Transverse colon (tissue), 4 donors: ENCODE results near the gene RCAN1. TPM values are rescaled to one million over a fixed set of nuclear protein-coding genes. Genes with fewer than 3 reads are reported as not detected.

Experiments used
- DNase-seq: peaks from one replicate; pipeline ENCODE4 v3.0.0-alpha.2; 2019
- H3K27ac ChIP-seq, 4 donors: fragments of 200-600 bp; sonication (generic); 2 replicates each; pipeline ENCODE4 v1.5.1; 2016 to 2018; ENCODE audit warnings: inconsistent platforms in 4 of 4
- H3K27me3 ChIP-seq: fragments of 200-600 bp; sonication (generic); 2 replicates; pipeline ENCODE4 v1.5.1; 2017; ENCODE audit warnings: inconsistent platforms
- H3K36me3 ChIP-seq, 4 donors: fragments of 200-600 bp; sonication (generic); 2 replicates each; pipeline ENCODE4 v1.5.1; 2017 to 2019; ENCODE audit warnings: inconsistent platforms in 4 of 4
- H3K4me1 ChIP-seq, 4 donors: fragments of 200-600 bp; sonication (generic); 2 replicates each; pipeline ENCODE4 v1.5.1; 2017 to 2020; ENCODE audit warnings: inconsistent platforms in 4 of 4
- H3K4me3 ChIP-seq, 4 donors: fragments of 200-600 bp; sonication (generic); 1 replicate in 1 of 4; 2 replicates in 3 of 4; pipeline versions ENCODE4 v1.5.1 to v1.6.1; 2017 to 2019; ENCODE audit warnings: inconsistent platforms in 4 of 4
- H3K9me3 ChIP-seq, 2 donors: fragments of 200-600 bp; sonication (generic); 2 replicates each; pipeline ENCODE4 v1.5.1; 2017 to 2019; ENCODE audit warnings: inconsistent platforms in 2 of 2
- EP300 ChIP-seq: sonication (generic); formaldehyde crosslinking; IDR thresholded peaks from one replicate; pipeline ENCODE4 v1.6.1; 2017; ENCODE audit warnings: antibody characterized with exemption, low read depth
- POLR2A ChIP-seq: fragments of 450-650 bp; IDR thresholded peaks from one replicate; pipeline ENCODE4 v1.6.1; 2016; ENCODE audit warnings: antibody characterized with exemption, mild to moderate bottlenecking, moderate library complexity
- POLR2AphosphoS5 ChIP-seq, 3 donors: sonication (generic); formaldehyde crosslinking; IDR thresholded peaks; one replicate each; pipeline ENCODE4 v1.6.1; 2016; ENCODE audit warnings: antibody characterized with exemption in 3 of 3
- WGBS, 2 donors: methylation state at CpG; one replicate each; pipeline ENCODE4 v1.1.5; 2018; ENCODE audit warnings: low coverage in 1 of 2; 5-methylcytosine and 5-hydroxymethylcytosine counted together
- in situ Hi-C, 4 donors: fragments of 200-750 bp; cut with MboI; loops; one replicate each; pipeline versions ENCODE4 v1.15.0 to v1.15.1; 2017; ENCODE audit warnings: low sequenced_read_pairs in 3 of 4, low pct_ligation_motif_present in 1 of 4, low pct_unique_long_range_greater_than_20kb in 1 of 4
- intact Hi-C: fragments of 100-400 bp; cut with DNase I; formaldehyde crosslinking; loops from one replicate; pipeline ENCODE4 v1.15.1; 2023; ENCODE audit warnings: low total_unique reads
- total RNA-seq, 4 donors: library from RNA; depleted of rRNA; stranded (reverse); fragments of >200 nt; gene quantifications; one replicate each; pipeline ENCODE4 v1.1.0, GENCODE V29; 2016
- TF ChIP-seq, protein P1 (sequence below), 5 experiments: fragments of 200-600 bp in 3 of 5; fragments of 450-650 bp in 2 of 5; sonication (generic) in 3 of 5; IDR thresholded peaks; 1 replicate in 2 of 5; 2 replicates in 3 of 5; pipeline ENCODE4 v1.5.1; 2016 to 2017; ENCODE audit warnings: antibody characterized with exemption in 5 of 5, inconsistent platforms in 3 of 5, mild to moderate bottlenecking in 2 of 5, moderate library complexity in 1 of 5

The RCAN1 gene
- total RNA-seq, 4 donors from 2014 or later: 39.5 to 68.8 (median 57.8) TPM

DNA sequence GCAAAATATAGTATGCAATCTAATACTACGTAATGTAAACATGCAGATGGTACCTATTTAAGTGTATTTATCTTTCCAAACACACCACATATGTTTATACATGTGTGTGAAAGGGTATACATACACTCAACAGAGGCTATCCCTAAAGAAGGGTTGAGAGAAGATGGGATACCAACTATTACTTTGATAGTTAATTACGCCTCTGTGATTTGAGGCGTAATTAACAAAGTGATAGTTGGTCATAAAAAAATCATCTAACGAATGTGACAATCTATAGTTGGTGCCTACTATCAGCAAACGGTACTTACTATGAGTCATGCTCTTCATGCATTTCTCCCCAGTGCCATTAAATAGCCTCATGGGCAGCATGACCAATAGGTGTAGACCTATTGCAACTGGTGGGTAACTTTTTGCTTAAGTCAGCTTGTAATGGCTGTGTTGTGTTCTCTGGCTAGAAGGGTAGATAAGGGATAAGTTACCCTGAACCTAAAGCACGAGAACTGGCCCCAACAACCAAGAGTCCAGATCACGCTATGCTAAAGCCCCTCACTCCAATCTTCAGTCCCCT is 15.3 kb downstream of the RCAN1 start:
- in situ Hi-C loops (loop anchor here in 3 of 4 donors (25.0 kb wide), 1 partner anchor 687 kb away; the partner anchor contains the start of gene ATP5PO (in 3 of the 3)), intact Hi-C loops (loop anchor here (5.0 kb wide), 1 partner anchor 72 kb away; no protein-coding TSS in a partner anchor)
- H3K9me3 ChIP-seq: no peaks in the 10 kb centered on the region
- H3K36me3 ChIP-seq: no peaks in the 10 kb centered on the region
- no peak overlapping the region for H3K4me3 ChIP-seq
- no peak for DNase-seq
- H3K27me3 ChIP-seq: no peaks in the 10 kb centered on the region
- TF ChIP-seq, protein P1, sequence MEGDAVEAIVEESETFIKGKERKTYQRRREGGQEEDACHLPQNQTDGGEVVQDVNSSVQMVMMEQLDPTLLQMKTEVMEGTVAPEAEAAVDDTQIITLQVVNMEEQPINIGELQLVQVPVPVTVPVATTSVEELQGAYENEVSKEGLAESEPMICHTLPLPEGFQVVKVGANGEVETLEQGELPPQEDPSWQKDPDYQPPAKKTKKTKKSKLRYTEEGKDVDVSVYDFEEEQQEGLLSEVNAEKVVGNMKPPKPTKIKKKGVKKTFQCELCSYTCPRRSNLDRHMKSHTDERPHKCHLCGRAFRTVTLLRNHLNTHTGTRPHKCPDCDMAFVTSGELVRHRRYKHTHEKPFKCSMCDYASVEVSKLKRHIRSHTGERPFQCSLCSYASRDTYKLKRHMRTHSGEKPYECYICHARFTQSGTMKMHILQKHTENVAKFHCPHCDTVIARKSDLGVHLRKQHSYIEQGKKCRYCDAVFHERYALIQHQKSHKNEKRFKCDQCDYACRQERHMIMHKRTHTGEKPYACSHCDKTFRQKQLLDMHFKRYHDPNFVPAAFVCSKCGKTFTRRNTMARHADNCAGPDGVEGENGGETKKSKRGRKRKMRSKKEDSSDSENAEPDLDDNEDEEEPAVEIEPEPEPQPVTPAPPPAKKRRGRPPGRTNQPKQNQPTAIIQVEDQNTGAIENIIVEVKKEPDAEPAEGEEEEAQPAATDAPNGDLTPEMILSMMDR (IDR thresholded peaks at IDR 0.05): no peak
- peak in 1 of 3 donors; percentile 1 for TF ChIP-seq POLR2AphosphoS5 (IDR thresholded peaks at IDR 0.05)
- TF ChIP-seq POLR2A: no peak
- TF ChIP-seq EP300: no peak
- no peak overlapping the region for H3K27ac ChIP-seq
- peaks cover 0 to 36% (median 7%) of the 10 kb centered on the region in 4 donors for H3K4me1 ChIP-seq
- 75 to 82% methylated on average over 2 to 7 of the region's 7 CpGs for WGBS, 2 donors

DNA sequence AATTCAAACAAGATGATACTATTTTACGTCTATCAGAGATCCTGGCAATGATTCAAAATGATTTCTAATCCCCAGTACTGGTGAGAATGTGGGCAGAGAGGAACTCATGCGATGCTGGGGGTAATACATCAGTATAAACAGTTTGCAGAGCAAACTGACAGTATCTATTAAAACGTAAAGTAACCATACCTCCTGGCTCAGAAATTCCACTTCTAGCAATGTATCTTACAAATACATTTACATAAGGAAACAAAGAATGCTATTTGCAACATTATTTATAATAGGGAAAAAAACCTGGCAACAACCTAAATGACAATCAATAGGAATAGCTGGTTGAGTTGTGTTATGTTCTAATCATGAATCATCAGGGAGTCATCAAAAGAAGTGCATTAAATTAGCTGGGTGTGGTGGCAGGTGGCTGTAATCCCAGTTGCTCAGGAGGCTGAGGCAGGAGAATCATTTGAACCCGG is 15.9 kb downstream of the RCAN1 start:
- no peak for TF ChIP-seq EP300
- TF ChIP-seq, protein P1 (IDR thresholded peaks at IDR 0.05): no peak
- peak in 2 of 3 donors; percentile 16 to 29 for TF ChIP-seq POLR2AphosphoS5 (IDR thresholded peaks at IDR 0.05)
- no peak for TF ChIP-seq POLR2A
- Histone ChIP-seq H3K36me3 (no peaks in the 10 kb centered on the region), H3K4me1 (peaks cover 1 to 42% (median 8%) of the 10 kb centered on the region in 4 donors), H3K27me3 (no peaks in the 10 kb centered on the region), H3K9me3 (no peaks in the 10 kb centered on the region), H3K4me3 (no peak overlapping the region), H3K27ac (no peak overlapping the region)
- DNase-seq: no peak
- in situ Hi-C loops: no loop called here
- intact Hi-C loops: loop anchor here (5.0 kb wide), 1 partner anchor 72 kb away; no protein-coding TSS in a partner anchor
- 43 to 65% methylated on average over 4 of the region's 4 CpGs for WGBS, 2 donors

DNA sequence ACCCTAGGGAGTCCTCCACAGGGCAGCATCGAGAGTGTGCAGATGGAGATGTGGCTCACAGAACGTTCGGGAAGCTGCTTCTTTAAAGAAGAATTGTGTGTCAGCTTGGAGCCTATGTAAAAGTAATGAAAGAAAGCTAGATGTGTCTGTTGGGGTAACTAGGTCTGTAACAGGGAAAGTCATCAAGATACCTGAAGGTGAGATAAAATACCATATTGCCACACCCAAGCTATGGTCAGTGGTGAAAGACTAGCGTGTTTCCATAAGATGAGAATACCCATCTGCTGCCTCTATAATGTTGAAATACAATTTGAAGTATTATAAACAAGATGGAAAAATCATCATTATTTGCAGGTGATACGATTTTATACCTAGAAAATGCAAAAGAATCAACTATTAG is 17.5 kb downstream of the RCAN1 start:
- no peak overlapping the region for H3K4me3 ChIP-seq
- H3K27me3 ChIP-seq: no peaks in the 10 kb centered on the region
- no peak for TF ChIP-seq POLR2AphosphoS5 (IDR thresholded peaks at IDR 0.05)
- no peak for TF ChIP-seq POLR2A
- no peak for TF ChIP-seq EP300
- TF ChIP-seq, protein P1 (IDR thresholded peaks at IDR 0.05): no peak
- no peaks in the 10 kb centered on the region for H3K36me3 ChIP-seq
- 81 to 91% methylated on average over 5 of the region's 5 CpGs for WGBS, 2 donors
- DNase-seq: no peak
- intact Hi-C loops (loop anchor here (5.0 kb wide), 1 partner anchor 70 kb away; no protein-coding TSS in a partner anchor), in situ Hi-C loops (no loop called here)
- H3K27ac ChIP-seq: peak overlapping the region in 1 of 4 donors; percentile 34
- no peaks in the 10 kb centered on the region for H3K9me3 ChIP-seq
- peaks cover 15 to 50% (median 24%) of the 10 kb centered on the region in 4 donors for H3K4me1 ChIP-seq

DNA sequence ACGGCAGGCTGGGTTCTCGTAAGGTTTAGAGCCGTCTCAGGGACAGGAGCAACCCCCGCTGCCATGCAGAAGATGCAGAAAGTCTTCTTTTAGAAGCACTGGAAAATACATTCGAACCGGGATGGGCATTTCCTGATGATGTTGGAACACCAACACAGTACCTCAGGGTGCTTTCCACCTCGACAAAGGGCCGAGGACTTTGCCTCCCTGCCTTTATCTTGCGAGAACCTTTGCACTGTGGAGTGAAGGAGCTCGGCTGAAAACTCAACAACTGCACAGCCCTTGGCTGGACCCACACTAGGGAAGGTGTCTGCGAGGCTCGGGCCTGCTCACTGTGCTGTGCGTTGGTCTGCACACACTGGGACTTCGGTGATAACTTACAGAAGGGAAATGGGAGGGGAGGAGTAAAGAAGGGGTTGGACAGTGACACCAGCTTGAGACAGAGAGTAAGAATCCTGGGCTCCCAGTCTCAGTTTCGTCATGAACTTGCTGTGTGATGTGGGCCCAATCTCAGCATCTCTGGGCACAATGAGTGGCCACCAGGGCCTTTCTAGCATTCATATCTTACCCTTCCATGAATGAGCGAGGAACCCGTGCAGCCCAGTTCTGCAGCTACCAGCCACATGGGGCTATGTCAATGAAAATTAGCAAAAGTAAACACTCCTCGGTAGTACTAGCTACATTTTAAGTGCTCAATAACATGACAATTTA is 18.2 kb downstream of the RCAN1 start:
- Histone ChIP-seq H3K4me3 (no peak overlapping the region), H3K9me3 (no peaks in the 10 kb centered on the region), H3K27me3 (no peaks in the 10 kb centered on the region), H3K4me1 (peaks cover 22 to 56% (median 29%) of the 10 kb centered on the region in 4 donors), H3K36me3 (no peaks in the 10 kb centered on the region), H3K27ac (peak overlapping the region in 2 of 4 donors; percentile 35 to 60)
- in situ Hi-C loops: no loop called here
- WGBS, 2 donors: 89% methylated on average over 18 of the region's 18 CpGs; no CpG with 5 or more reads in 1 of the 2 donors
- DNase-seq: no peak
- intact Hi-C loops: loop anchor here (5.0 kb wide), 1 partner anchor 69 kb away; no protein-coding TSS in a partner anchor
- TF ChIP-seq POLR2AphosphoS5 (IDR thresholded peaks at IDR 0.05) (no peak), EP300 (no peak), POLR2A (no peak)
- TF ChIP-seq, protein P1 (IDR thresholded peaks at IDR 0.05): no peak
